Measurements from ENCODE around the gene ITPR1.

DNA sequence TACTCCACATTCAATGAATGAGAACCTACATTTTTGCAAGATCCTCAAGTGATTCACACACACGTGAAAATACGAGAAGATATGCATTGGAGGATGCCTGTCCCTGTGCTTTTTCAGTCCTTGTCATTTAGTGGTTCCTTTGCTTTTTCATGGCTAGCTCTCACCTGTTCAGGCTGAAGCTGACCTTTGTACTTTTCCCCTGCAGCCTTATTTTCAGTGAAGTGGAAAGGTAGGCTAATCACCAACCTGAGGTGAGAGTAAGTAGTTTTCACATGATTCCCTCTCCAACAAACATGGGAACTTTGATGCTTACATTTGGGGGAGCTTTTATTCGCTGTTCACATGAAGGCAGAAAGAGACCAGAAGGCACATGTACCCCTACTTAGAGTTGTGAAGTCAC, 8.3 kb downstream of the ITPR1 start:
- TF ChIP-seq, protein P1, sequence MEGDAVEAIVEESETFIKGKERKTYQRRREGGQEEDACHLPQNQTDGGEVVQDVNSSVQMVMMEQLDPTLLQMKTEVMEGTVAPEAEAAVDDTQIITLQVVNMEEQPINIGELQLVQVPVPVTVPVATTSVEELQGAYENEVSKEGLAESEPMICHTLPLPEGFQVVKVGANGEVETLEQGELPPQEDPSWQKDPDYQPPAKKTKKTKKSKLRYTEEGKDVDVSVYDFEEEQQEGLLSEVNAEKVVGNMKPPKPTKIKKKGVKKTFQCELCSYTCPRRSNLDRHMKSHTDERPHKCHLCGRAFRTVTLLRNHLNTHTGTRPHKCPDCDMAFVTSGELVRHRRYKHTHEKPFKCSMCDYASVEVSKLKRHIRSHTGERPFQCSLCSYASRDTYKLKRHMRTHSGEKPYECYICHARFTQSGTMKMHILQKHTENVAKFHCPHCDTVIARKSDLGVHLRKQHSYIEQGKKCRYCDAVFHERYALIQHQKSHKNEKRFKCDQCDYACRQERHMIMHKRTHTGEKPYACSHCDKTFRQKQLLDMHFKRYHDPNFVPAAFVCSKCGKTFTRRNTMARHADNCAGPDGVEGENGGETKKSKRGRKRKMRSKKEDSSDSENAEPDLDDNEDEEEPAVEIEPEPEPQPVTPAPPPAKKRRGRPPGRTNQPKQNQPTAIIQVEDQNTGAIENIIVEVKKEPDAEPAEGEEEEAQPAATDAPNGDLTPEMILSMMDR (IDR thresholded peaks at IDR 0.05): no peak
- TF ChIP-seq, protein P2, sequence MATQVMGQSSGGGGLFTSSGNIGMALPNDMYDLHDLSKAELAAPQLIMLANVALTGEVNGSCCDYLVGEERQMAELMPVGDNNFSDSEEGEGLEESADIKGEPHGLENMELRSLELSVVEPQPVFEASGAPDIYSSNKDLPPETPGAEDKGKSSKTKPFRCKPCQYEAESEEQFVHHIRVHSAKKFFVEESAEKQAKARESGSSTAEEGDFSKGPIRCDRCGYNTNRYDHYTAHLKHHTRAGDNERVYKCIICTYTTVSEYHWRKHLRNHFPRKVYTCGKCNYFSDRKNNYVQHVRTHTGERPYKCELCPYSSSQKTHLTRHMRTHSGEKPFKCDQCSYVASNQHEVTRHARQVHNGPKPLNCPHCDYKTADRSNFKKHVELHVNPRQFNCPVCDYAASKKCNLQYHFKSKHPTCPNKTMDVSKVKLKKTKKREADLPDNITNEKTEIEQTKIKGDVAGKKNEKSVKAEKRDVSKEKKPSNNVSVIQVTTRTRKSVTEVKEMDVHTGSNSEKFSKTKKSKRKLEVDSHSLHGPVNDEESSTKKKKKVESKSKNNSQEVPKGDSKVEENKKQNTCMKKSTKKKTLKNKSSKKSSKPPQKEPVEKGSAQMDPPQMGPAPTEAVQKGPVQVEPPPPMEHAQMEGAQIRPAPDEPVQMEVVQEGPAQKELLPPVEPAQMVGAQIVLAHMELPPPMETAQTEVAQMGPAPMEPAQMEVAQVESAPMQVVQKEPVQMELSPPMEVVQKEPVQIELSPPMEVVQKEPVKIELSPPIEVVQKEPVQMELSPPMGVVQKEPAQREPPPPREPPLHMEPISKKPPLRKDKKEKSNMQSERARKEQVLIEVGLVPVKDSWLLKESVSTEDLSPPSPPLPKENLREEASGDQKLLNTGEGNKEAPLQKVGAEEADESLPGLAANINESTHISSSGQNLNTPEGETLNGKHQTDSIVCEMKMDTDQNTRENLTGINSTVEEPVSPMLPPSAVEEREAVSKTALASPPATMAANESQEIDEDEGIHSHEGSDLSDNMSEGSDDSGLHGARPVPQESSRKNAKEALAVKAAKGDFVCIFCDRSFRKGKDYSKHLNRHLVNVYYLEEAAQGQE (IDR thresholded peaks at IDR 0.05): no peak
- TF ChIP-seq, protein P3, sequence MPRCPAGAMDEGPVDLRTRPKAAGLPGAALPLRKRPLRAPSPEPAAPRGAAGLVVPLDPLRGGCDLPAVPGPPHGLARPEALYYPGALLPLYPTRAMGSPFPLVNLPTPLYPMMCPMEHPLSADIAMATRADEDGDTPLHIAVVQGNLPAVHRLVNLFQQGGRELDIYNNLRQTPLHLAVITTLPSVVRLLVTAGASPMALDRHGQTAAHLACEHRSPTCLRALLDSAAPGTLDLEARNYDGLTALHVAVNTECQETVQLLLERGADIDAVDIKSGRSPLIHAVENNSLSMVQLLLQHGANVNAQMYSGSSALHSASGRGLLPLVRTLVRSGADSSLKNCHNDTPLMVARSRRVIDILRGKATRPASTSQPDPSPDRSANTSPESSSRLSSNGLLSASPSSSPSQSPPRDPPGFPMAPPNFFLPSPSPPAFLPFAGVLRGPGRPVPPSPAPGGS (IDR thresholded peaks at IDR 0.05): no peak
- TF ChIP-seq MYC (IDR thresholded peaks at IDR 0.05; ENCODE audit: borderline replicate concordance, low read length): no peak
- TF ChIP-seq JUNB (IDR thresholded peaks at IDR 0.05): no peak
- no peak for TF ChIP-seq POLR2AphosphoS2 (conservative IDR thresholded peaks at IDR 0.05; ENCODE audit: low read length)
- TF ChIP-seq JUN (IDR thresholded peaks at IDR 0.05): no peak
